Thoracic aorta (tissue), 2 donors: ENCODE data around the gene BAZ2A. TPM values are rescaled to one million over a fixed set of nuclear protein-coding genes. Genes with fewer than 3 reads are reported as not detected.
A peak's percentile ranks its signal among the peaks of the same experiment; 100 is the strongest.

Experiments
- ATAC-seq: fragments of 150-250 bp; one replicate; pipeline ENCODE4 v1.8.0; 2017; ENCODE audit warnings: low read depth; ENCODE audit not compliant: insufficient number of reproducible peaks, low FRiP score
- DNase-seq: peaks from one replicate; pipeline ENCODE4 v3.0.0-alpha.2; 2020; ENCODE audit warnings: low spot score
- H3K27ac ChIP-seq, 2 donors: fragments of 200-600 bp; sonication (generic); 1 replicate in 1 of 2; 2 replicates in 1 of 2; pipeline ENCODE4 v1.5.1; 2016; ENCODE audit warnings: mild to moderate bottlenecking in 2 of 2, moderate library complexity in 2 of 2
- H3K27me3 ChIP-seq: fragments of 200-600 bp; sonication (generic); replicated peaks from 2 replicates; pipeline ENCODE4 v1.6.0; 2016; ENCODE audit warnings: mild to moderate bottlenecking; ENCODE audit not compliant: insufficient read depth
- H3K36me3 ChIP-seq: fragments of 200-600 bp; sonication (generic); one replicate; pipeline ENCODE4 v1.5.1; 2016
- H3K4me1 ChIP-seq, 2 donors: fragments of 200-600 bp; sonication (generic); 1 replicate in 1 of 2; 2 replicates in 1 of 2; pipeline versions ENCODE4 v1.5.1 to v1.6.0; 2016; ENCODE audit warnings: low read depth in 2 of 2, mild to moderate bottlenecking in 1 of 2; ENCODE audit not compliant: control insufficient read depth in 1 of 2
- H3K4me3 ChIP-seq: fragments of 200-600 bp; sonication (generic); 2 replicates; pipeline ENCODE4 v1.5.1; 2016; ENCODE audit warnings: mild to moderate bottlenecking
- H3K9me3 ChIP-seq: fragments of 200-600 bp; sonication (generic); 2 replicates; pipeline ENCODE4 v1.5.1; 2016
- total RNA-seq, 2 donors: library from RNA; depleted of rRNA; stranded (reverse); fragments of >200 nt; gene quantifications; one replicate each; pipeline versions ENCODE4 v1.1.0 to v1.2.3, GENCODE V29; 2016
- TF ChIP-seq, protein P1 (sequence below): fragments of 200-600 bp; sonication (generic); IDR thresholded peaks from one replicate; pipeline ENCODE4 v1.5.1; 2019; ENCODE audit warnings: antibody characterized with exemption

Gene BAZ2A
- total RNA-seq, 2 donors from 2014 or later, result 84.5 to 172 TPM

DNA sequence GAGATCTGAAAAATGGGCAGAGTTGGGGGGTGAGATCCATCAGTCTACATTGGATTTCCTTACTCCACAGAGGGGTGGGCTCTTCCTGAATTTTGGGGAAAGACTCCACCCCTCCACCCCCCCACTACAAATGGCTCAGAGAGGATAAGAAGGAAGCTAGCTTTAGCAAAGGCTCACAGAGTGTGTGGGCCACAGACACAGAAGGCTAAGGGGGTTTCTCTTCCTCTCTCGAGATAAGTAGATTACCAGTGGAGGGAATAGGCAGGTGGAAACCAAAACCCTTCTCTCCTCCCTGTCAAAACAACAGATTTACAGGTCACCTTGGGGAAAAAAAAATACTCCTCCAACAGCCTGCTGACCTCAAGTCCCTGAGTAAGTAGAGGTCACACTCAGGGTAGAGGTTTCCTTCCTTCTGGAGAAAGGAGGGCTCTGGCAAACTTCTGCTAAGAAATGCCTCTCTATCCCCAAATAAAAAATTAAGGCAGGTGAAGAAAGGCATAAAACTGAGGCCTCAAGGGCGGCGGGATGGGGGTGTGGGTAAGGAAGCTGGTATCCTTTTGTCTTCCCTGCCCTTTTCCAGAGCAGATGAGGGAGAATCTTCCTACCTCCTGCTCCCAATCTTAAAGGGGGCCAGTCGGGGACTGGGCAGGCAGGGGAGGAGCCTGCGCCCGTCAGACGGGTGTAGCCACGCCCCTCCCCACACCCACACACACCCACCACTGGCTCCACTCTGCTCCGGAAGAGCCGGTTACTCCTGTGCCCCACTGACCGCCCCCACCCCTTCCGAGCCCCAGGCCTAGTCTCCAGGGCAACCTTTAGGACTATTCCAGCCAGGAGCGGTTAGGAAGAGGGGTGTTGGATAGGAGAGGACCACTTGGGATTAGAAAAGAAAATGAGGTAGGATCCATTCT, 1.9 kb upstream of the BAZ2A start:
- Histone ChIP-seq H3K27me3 (no peaks in the 10 kb centered on the region), H3K4me3 (peak overlapping the region; percentile 81), H3K36me3 (no peaks in the 10 kb centered on the region), H3K4me1 (peaks cover 48 to 56% of the 10 kb centered on the region in 2 donors), H3K9me3 (no peaks in the 10 kb centered on the region), H3K27ac (peak overlapping the region; percentile 5 to 87)
- ATAC-seq (no peak), DNase-seq (peak; percentile 9)
- TF ChIP-seq, protein P1, sequence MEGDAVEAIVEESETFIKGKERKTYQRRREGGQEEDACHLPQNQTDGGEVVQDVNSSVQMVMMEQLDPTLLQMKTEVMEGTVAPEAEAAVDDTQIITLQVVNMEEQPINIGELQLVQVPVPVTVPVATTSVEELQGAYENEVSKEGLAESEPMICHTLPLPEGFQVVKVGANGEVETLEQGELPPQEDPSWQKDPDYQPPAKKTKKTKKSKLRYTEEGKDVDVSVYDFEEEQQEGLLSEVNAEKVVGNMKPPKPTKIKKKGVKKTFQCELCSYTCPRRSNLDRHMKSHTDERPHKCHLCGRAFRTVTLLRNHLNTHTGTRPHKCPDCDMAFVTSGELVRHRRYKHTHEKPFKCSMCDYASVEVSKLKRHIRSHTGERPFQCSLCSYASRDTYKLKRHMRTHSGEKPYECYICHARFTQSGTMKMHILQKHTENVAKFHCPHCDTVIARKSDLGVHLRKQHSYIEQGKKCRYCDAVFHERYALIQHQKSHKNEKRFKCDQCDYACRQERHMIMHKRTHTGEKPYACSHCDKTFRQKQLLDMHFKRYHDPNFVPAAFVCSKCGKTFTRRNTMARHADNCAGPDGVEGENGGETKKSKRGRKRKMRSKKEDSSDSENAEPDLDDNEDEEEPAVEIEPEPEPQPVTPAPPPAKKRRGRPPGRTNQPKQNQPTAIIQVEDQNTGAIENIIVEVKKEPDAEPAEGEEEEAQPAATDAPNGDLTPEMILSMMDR, result no peak

DNA sequence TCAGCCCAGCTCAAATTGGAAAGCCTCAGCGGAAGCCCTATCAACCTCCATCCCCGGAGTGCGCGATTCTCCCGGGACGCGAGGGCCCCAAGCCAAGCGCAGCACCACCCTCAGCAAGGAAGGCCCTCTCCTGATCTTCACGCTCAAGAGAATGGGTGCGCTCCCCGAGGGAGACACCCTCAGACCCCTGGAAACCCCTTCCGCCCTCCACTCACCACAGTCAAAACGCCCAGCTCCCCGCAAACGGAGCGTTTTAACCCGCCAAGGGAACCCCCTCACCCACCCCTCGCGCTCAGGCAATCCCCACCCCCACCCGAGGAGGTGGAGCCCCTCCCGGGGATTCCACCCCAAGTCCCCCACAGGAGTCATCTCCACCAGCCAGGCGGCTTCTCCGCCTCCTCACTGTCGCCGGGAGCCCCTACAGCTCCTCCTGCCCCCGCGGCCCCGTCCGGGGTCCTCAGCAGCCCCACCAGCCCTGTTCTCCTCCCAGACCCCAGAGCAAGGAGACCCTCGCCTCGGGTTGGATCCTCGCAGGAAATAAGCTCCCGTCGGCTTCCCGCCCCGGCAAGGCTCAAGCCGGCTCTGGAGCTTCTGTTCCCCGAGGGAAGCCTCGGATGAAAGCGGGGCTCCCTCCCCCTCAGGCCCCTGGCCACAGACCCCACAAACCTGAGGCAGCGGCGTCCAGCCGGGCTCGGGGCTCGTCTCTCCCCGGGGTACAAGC, 507 bp downstream of the BAZ2A start:
- no peaks in the 10 kb centered on the region for H3K27me3 ChIP-seq
- no peak for DNase-seq
- H3K36me3 ChIP-seq, result peaks cover 6% of the 10 kb centered on the region
- H3K9me3 ChIP-seq, result no peaks in the 10 kb centered on the region
- H3K4me1 ChIP-seq, result peaks cover 49 to 76% of the 10 kb centered on the region in 2 donors
- H3K27ac ChIP-seq, result peak overlapping the region; percentile 91
- peak overlapping the region; percentile 97 for H3K4me3 ChIP-seq
- no peak for ATAC-seq
- TF ChIP-seq, protein P1, result no peak

DNA sequence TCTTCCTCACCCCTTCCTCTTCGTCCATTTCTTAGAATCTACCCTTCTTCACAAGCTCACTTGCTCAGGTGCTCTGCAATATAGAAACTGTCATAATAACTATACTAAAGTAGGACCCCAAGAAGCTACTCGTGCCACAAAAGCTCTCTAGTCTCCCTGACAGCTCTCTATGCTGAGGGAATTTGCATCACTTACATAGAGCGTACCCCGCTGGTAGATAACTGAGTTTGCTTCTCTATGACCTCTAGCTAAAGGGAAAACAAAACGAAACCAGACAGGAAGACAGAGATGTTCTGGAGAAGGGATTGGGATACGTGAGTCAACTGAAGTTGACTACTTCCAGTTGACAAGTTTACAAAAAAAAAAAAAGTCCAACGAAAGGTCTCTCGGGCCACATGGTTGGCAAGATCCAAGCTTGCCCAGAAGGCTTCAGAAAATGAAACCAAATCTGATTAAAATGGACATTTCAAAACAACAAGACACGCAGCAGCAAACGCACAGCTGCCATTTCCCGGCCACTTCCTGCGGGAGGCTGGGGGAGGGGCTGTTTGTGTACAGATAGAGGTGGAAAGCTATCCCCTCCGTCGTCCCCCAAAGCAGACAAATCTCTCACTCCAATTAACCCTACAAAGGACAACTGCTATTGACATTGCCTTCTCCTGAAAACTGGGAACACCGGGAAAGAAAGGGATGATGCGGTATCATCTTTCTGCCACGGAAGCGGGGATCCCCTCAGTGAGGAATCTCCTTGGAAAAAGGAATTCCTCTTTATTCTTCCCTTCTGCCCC, 1.3 kb downstream of the BAZ2A start:
- DNase-seq, result no peak
- peak overlapping the region; percentile 97 for H3K4me3 ChIP-seq
- peaks cover 6% of the 10 kb centered on the region for H3K36me3 ChIP-seq
- no peaks in the 10 kb centered on the region for H3K9me3 ChIP-seq
- H3K27ac ChIP-seq, result peak overlapping the region; percentile 91
- peaks cover 48 to 79% of the 10 kb centered on the region in 2 donors for H3K4me1 ChIP-seq
- TF ChIP-seq, protein P1, result no peak
- no peaks in the 10 kb centered on the region for H3K27me3 ChIP-seq
- ATAC-seq, result peak; percentile 31

DNA sequence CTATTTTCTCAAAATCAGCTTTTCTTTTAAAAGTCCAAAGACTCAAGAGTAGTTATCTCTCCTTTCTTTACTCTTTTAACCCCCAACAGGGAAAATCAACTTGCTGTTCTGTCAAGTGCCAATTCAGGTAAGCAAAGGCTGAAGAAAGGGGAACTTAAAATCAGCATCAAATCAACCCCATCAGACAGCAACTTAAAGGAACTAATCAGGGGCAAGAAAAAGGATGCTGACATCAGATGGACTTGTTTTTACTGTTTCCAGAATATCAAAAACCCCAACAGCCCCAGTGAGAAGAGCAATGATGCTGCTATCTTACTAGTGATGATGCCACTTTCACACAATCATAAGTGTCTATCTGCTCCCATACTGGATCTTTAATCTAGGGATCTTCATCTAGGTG, 3.4 kb downstream of the BAZ2A start:
- H3K4me1 ChIP-seq, result peaks cover 29 to 64% of the 10 kb centered on the region in 2 donors
- DNase-seq (no peak), ATAC-seq (no peak)
- no peak overlapping the region for H3K27ac ChIP-seq
- H3K27me3 ChIP-seq, result no peaks in the 10 kb centered on the region
- H3K36me3 ChIP-seq, result peaks cover 9% of the 10 kb centered on the region
- TF ChIP-seq, protein P1, result no peak
- H3K9me3 ChIP-seq, result no peaks in the 10 kb centered on the region
- no peak overlapping the region for H3K4me3 ChIP-seq
